Subcutaneous adipose tissue (tissue), 4 donors: ENCODE results near the gene MAP1LC3B2. TPM values are rescaled to one million over a fixed set of nuclear protein-coding genes. Genes with fewer than 3 reads are reported as not detected.

Experiments
- CTCF ChIP-seq: fragments of 450-650 bp; IDR thresholded peaks from one replicate; pipeline ENCODE4 v1.5.1; 2016; ENCODE audit warnings: low read depth, mild to moderate bottlenecking, control low read depth, antibody characterized with exemption, moderate library complexity
- total RNA-seq, 4 donors: library from RNA; depleted of rRNA; stranded (reverse); fragments of >200 nt; gene quantifications; one replicate each; pipeline ENCODE4 v1.1.0, GENCODE V29; 2016

MAP1LC3B2 gene
- total RNA-seq, 4 donors from 2014 or later, result 1.1 to 1.5 TPM; not detected in 2

GRCh38 chr12:116620492-116621191 is 61.5 kb downstream of the MAP1LC3B2 start:
- no peak for TF ChIP-seq CTCF

GRCh38 chr12:116621194-116621593 is 62.0 kb downstream of the MAP1LC3B2 start:
- no peak for TF ChIP-seq CTCF

- no peak for TF ChIP-seq CTCF
Measured at GRCh38 chr12:116624516-116624915, 65.3 kb downstream of the MAP1LC3B2 start.

GRCh38 chr12:116626153-116626552 is 67.0 kb downstream of the MAP1LC3B2 start:
- TF ChIP-seq CTCF, result no peak

Other genes starting within 250 kb of the MAP1LC3B2 start
- 10 to 100 TPM in 3 of 4 donors, 1 to 10 TPM in 1; 9.6 to 38.1 (median 16.8) TPM for gene SPRING1, start 178.7 kb downstream of the MAP1LC3B2 start, total RNA-seq
- gene RNFT2, start 178.9 kb downstream of the MAP1LC3B2 start, total RNA-seq, result 1 to 10 TPM in 3 of 4 donors, under 1 TPM in 1; 0.49 to 2.6 (median 1.2) TPM